Activated naive CD8-positive, alpha-beta T cell treated with anti-CD3 and anti-CD28 coated beads for 36 hours (primary cell): ENCODE data around the gene ZNF317. TPM values are rescaled to one million over a fixed set of nuclear protein-coding genes. Genes with fewer than 3 reads are reported as not detected.
A peak's percentile ranks its signal among the peaks of the same experiment; 100 is the strongest.

ENCODE experiments used
- DNase-seq: peaks from one replicate; pipeline ENCODE4 v3.0.0; 2021
- H3K27ac Mint-ChIP-seq: one replicate; pipeline ENCODE4 v1.8.0; 2022; ENCODE audit warnings: mild to moderate bottlenecking, moderate library complexity, mixed read lengths
- H3K27me3 Mint-ChIP-seq: one replicate; pipeline ENCODE4 v1.8.0; 2022; ENCODE audit warnings: mild to moderate bottlenecking, mixed read lengths
- H3K36me3 Mint-ChIP-seq: one replicate; pipeline ENCODE4 v1.8.0; 2021; ENCODE audit warnings: mild to moderate bottlenecking, mixed read lengths
- H3K4me1 Mint-ChIP-seq: one replicate; pipeline ENCODE4 v1.8.0; 2021; ENCODE audit warnings: mixed read lengths
- H3K4me3 Mint-ChIP-seq: one replicate; pipeline ENCODE4 v1.8.0; 2022; ENCODE audit warnings: mild to moderate bottlenecking, moderate library complexity, mixed read lengths
- H3K9me3 Mint-ChIP-seq: one replicate; pipeline ENCODE4 v1.8.0; 2022; ENCODE audit warnings: mixed read lengths
- total RNA-seq, 2 experiments: library from RNA; stranded (reverse); gene quantifications; one replicate each; pipeline ENCODE4 v1.2.3, GENCODE V29; 2021

ZNF317 gene
- 10 to 100 TPM; 53.4 to 58.2 TPM for total RNA-seq

GRCh38 chr19:9140159-9140874, at the start of gene ZNF317:
Gene ZNF317 (plus strand): TSS chr19:9140397. CDS start chr19:9156017, 15,620 bp downstream.
- Mint-ChIP-seq H3K9me3 (peaks cover 10% of the 10 kb centered on the region), H3K27ac (peak within 1 kb of the TSS; percentile 98), H3K36me3 (peaks cover 37% of the 10 kb centered on the region), H3K4me3 (peak within 1 kb of the TSS; percentile 94), H3K4me1 (peaks cover 25% of the 10 kb centered on the region), H3K27me3 (no peaks in the 10 kb centered on the region)
- peak; percentile 85 for DNase-seq

GRCh38 chr19:9107375-9107774, 32.8 kb upstream of the ZNF317 start, which contains the start of gene OR7G2:
Gene OR7G2 (minus strand): TSS chr19:9107475. CDS start chr19:9103243, 4,232 bp downstream.
- Mint-ChIP-seq H3K4me1 (peaks cover 3% of the 10 kb centered on the region), H3K9me3 (no peaks in the 10 kb centered on the region), H3K27me3 (peaks cover 32% of the 10 kb centered on the region), H3K4me3 (no peak within 1 kb of the TSS), H3K27ac (no peak within 1 kb of the TSS), H3K36me3 (no peaks in the 10 kb centered on the region)
- DNase-seq = no peak

GRCh38 chr19:9109959-9110358, 30.2 kb upstream of the ZNF317 start:
- H3K27ac Mint-ChIP-seq = no peak overlapping the region
- DNase-seq = no peak
- H3K36me3 Mint-ChIP-seq = no peaks in the 10 kb centered on the region
- peaks cover 28% of the 10 kb centered on the region for H3K27me3 Mint-ChIP-seq
- no peaks in the 10 kb centered on the region for H3K9me3 Mint-ChIP-seq
- H3K4me1 Mint-ChIP-seq = peaks cover 3% of the 10 kb centered on the region
- no peak overlapping the region for H3K4me3 Mint-ChIP-seq

DNA sequence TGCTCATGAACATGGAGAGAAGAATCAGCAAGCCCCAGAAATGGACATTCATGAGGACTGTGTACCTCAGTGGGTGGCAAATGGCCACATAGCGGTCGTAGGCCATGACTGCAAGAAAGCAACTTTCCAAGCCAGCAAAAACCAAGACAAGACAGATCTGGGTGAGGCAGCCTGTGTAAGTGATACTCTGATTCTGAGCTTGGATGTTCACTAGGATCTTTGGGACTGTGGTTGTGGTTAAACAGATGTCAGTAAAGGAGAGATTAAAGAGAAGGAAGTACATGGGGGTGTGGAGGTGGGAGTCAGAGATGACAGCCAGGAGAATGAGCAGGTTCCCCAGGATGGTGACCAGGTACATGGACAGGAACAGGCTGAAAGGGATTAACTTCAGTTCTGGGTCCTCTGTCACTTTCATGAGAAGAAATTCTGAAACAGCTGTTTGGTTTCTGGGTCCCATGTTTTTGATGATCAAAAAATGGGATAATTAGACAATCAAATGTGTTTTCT, 24.8 kb upstream of the ZNF317 start, which contains the start of gene OR7G1:
OR7G1 (minus strand) TSS at position 457 of the 507 bp plus-strand sequence; CDS start at position 457, 0 bp downstream.
- H3K9me3 Mint-ChIP-seq = no peaks in the 10 kb centered on the region
- H3K4me3 Mint-ChIP-seq = no peak within 1 kb of the TSS
- no peaks in the 10 kb centered on the region for H3K4me1 Mint-ChIP-seq
- H3K27ac Mint-ChIP-seq = no peak within 1 kb of the TSS
- peaks cover 35% of the 10 kb centered on the region for H3K27me3 Mint-ChIP-seq
- no peak for DNase-seq
- H3K36me3 Mint-ChIP-seq = no peaks in the 10 kb centered on the region

DNA sequence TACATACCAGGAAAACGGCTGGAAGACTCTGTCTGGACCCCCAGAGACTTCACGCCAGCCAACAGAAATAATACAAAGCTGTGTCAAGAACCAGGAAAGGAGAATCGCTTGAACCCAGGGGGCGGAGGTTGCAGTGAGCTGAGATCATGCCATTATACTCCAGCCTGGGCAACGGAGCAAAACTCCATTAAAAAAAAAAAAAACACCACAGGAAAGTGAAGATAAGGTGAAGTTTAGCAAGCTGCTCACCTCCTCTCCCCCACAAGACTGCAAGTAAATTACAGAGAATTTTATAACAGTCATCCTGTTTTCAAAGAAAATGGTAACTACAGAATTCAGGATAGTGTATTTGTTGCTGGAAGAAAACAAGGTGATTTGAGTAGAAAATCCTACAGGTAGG, 23.6 kb upstream of the ZNF317 start:
- H3K4me3 Mint-ChIP-seq = no peak overlapping the region

DNA sequence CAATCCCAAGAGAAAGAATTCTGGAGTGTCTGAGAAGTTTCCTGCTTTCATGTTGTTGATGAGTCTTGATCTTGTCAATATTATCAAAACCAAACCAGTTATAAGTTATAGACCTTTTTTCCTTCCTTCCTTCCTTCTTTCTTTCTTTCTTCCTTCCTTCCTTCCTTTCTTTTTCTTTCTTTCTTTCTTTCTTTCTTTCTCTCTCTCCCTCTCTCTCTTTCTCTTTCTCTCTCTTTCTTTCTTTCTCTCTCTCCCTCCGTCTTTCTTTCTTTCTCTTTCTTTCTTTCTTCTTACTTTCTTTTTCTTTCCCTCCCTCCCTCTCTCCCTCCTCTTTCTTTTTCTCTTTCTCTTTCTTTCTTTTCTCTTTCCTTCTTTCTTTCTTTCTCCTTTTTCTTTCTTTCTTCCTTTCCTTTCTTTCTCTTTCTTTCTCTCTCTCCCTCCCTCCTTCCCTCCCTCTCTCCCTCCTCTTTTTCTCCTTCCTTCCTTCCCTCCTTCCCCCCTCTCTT, 13.2 kb upstream of the ZNF317 start, which contains the start of gene OR7G3:
OR7G3 (minus strand) TSS at position 51 of the 506 bp plus-strand sequence; CDS start at position 51, 0 bp downstream.
- H3K27ac Mint-ChIP-seq = no peak within 1 kb of the TSS
- DNase-seq = no peak
- no peaks in the 10 kb centered on the region for H3K9me3 Mint-ChIP-seq
- H3K4me1 Mint-ChIP-seq = peaks cover 6% of the 10 kb centered on the region
- H3K4me3 Mint-ChIP-seq = no peak within 1 kb of the TSS
- H3K27me3 Mint-ChIP-seq = peaks cover 37% of the 10 kb centered on the region
- no peaks in the 10 kb centered on the region for H3K36me3 Mint-ChIP-seq

More for the DNA sequence above, 23.6 kb upstream of the ZNF317 start:
- H3K4me1 Mint-ChIP-seq = no peaks in the 10 kb centered on the region
- no peaks in the 10 kb centered on the region for H3K9me3 Mint-ChIP-seq
- no peak for DNase-seq
- no peaks in the 10 kb centered on the region for H3K36me3 Mint-ChIP-seq
- H3K27ac Mint-ChIP-seq = no peak overlapping the region
- H3K27me3 Mint-ChIP-seq = peaks cover 41% of the 10 kb centered on the region

GRCh38 chr19:9128171-9128570, 12.0 kb upstream of the ZNF317 start:
- no peak overlapping the region for H3K4me3 Mint-ChIP-seq
- no peak overlapping the region for H3K27ac Mint-ChIP-seq
- no peaks in the 10 kb centered on the region for H3K36me3 Mint-ChIP-seq
- peaks cover 34% of the 10 kb centered on the region for H3K27me3 Mint-ChIP-seq
- H3K4me1 Mint-ChIP-seq = peaks cover 6% of the 10 kb centered on the region
- no peaks in the 10 kb centered on the region for H3K9me3 Mint-ChIP-seq
- DNase-seq = no peak

DNA sequence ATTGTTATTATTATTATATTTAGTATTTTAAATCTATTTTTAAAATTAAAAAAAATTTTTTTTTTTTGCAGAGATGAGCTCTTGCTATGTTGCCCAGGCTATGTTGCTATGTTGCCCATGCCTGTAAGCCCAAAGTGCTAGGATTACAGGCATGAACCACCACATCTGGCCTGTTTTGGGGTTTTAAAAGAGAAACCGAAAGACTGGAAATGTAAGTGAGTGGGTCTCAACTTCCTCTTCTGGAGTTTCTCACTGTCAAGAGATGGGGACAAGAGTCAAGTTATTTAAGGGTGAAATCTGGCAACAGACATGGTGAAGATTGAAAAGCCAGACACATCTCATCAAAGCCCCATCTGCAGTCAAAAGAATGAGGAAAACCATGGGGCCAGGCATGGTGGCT, 9.2 kb upstream of the ZNF317 start:
- Mint-ChIP-seq H3K9me3 (no peaks in the 10 kb centered on the region), H3K4me3 (no peak overlapping the region), H3K4me1 (peaks cover 6% of the 10 kb centered on the region), H3K27ac (no peak overlapping the region), H3K27me3 (peaks cover 25% of the 10 kb centered on the region), H3K36me3 (no peaks in the 10 kb centered on the region)
- DNase-seq = no peak

- no peak overlapping the region for H3K27ac Mint-ChIP-seq
- no peak overlapping the region for H3K4me3 Mint-ChIP-seq
- no peaks in the 10 kb centered on the region for H3K36me3 Mint-ChIP-seq
- no peaks in the 10 kb centered on the region for H3K9me3 Mint-ChIP-seq
- H3K27me3 Mint-ChIP-seq = peaks cover 11% of the 10 kb centered on the region
- no peak for DNase-seq
- H3K4me1 Mint-ChIP-seq = peaks cover 8% of the 10 kb centered on the region
Observed at GRCh38 chr19:9132422-9132821, 7.8 kb upstream of the ZNF317 start.

DNA sequence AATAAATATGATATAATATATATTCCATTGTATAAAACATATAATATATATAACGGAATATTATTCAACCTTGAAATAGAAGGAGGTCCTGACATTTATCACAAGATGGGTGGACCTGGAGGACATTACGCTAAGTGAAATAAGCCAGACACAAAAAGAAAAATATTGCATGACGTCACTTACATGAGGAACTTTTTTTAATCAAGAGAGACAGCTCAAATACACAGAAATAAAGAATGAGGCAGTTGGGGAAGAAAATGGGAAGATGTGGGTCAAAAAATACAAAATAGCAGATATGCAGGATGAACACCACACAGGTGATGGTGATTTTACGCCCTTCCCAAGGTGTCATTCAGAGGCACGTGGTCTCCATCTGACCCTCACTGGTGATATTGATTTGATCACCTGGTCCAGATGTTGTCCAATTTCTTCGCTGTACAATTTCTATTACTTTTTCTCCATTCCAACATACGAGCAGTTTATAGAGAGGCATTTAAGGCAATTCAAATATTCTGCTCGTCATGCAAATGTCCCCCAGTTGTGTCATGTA, 513 bp upstream of the ZNF317 start:
- peaks cover 31% of the 10 kb centered on the region for H3K36me3 Mint-ChIP-seq
- H3K9me3 Mint-ChIP-seq = peaks cover 7% of the 10 kb centered on the region
- no peaks in the 10 kb centered on the region for H3K27me3 Mint-ChIP-seq
- H3K4me1 Mint-ChIP-seq = peaks cover 23% of the 10 kb centered on the region
- H3K4me3 Mint-ChIP-seq = peak overlapping the region; percentile 94
- no peak for DNase-seq
- H3K27ac Mint-ChIP-seq = peak overlapping the region; percentile 98

DNA sequence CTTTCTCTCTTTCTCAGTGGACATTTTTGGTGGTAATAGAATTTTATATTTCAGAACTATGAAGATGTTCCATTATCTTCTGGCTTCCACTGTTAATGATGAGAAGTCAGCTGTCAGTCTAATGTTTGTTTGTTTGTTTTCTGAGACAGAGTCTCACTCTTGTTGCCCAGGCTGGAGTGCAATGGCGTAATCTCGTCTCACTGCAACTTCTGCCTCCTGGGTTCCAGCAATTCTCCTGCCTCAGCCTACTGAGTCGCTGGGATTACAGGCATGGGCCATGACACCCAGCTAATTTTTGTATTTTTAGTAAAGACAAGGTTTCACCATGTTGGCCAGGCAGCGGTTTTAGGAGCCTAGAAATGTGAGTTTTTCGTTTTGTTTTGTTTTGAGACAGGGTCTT, 4.7 kb downstream of the ZNF317 start:
- Mint-ChIP-seq H3K36me3 (peaks cover 80% of the 10 kb centered on the region), H3K4me1 (peaks cover 46% of the 10 kb centered on the region), H3K4me3 (no peak overlapping the region), H3K27me3 (no peaks in the 10 kb centered on the region), H3K9me3 (peaks cover 29% of the 10 kb centered on the region), H3K27ac (no peak overlapping the region)
- no peak for DNase-seq

- Mint-ChIP-seq H3K9me3 (peaks cover 42% of the 10 kb centered on the region), H3K36me3 (peaks cover 91% of the 10 kb centered on the region), H3K4me3 (no peak overlapping the region), H3K4me1 (peaks cover 47% of the 10 kb centered on the region), H3K27me3 (no peaks in the 10 kb centered on the region), H3K27ac (no peak overlapping the region)
- DNase-seq = no peak
Observed at GRCh38 chr19:9146882-9147281, 6.7 kb downstream of the ZNF317 start.

DNA sequence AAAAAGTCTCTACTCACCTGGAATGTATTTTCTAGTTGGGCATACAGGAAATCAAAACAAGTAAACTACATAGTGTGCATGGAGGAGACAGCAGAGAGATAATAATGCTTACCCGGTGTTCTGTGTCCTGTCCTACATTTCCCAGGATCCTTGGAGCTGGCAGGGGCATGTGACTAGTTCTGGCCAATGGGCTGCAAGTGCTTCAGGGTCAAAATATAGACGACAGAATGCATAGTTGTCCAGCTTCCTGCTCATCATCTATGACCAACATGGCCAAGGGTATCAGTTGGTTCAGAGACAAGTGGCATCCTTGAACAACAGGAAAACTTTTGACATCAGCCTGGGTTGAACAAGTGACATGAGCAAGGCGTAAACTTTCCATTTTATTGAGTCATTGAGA, 8.5 kb downstream of the ZNF317 start:
- H3K27me3 Mint-ChIP-seq = no peaks in the 10 kb centered on the region
- no peak for DNase-seq
- peaks cover 52% of the 10 kb centered on the region for H3K9me3 Mint-ChIP-seq
- H3K36me3 Mint-ChIP-seq = peaks cover 95% of the 10 kb centered on the region
- no peak overlapping the region for H3K27ac Mint-ChIP-seq
- no peak overlapping the region for H3K4me3 Mint-ChIP-seq
- H3K4me1 Mint-ChIP-seq = peaks cover 47% of the 10 kb centered on the region

- H3K36me3 Mint-ChIP-seq = peaks cover 94% of the 10 kb centered on the region
- no peak overlapping the region for H3K27ac Mint-ChIP-seq
- H3K4me1 Mint-ChIP-seq = peaks cover 52% of the 10 kb centered on the region
- H3K27me3 Mint-ChIP-seq = no peaks in the 10 kb centered on the region
- H3K4me3 Mint-ChIP-seq = peak overlapping the region; percentile 18
- DNase-seq = no peak
- peaks cover 46% of the 10 kb centered on the region for H3K9me3 Mint-ChIP-seq
Observed at GRCh38 chr19:9149997-9150396, 9.8 kb downstream of the ZNF317 start.

- Mint-ChIP-seq H3K4me1 (peaks cover 56% of the 10 kb centered on the region), H3K27ac (no peak overlapping the region), H3K9me3 (peaks cover 41% of the 10 kb centered on the region), H3K4me3 (no peak overlapping the region), H3K27me3 (no peaks in the 10 kb centered on the region), H3K36me3 (peaks cover 93% of the 10 kb centered on the region)
- no peak for DNase-seq
Observed at GRCh38 chr19:9150650-9151049, 10.5 kb downstream of the ZNF317 start.
